HUES6 (cell line): Measurements from ENCODE around the gene SLC16A10.

ENCODE experiments used
- H3K27ac ChIP-seq: 2 replicates; pipeline ENCODE4 v1.7.0; 2013; ENCODE audit warnings: low read depth, mild to moderate bottlenecking, low read length, inconsistent platforms
- H3K27me3 ChIP-seq: 2 replicates; pipeline ENCODE4 v1.6.1; 2013; ENCODE audit warnings: low read length; ENCODE audit not compliant: control insufficient read depth, insufficient read depth
- H3K36me3 ChIP-seq: 2 replicates; pipeline ENCODE4 v1.6.1; 2013; ENCODE audit warnings: low read length; ENCODE audit not compliant: control insufficient read depth, insufficient read depth
- H3K4me1 ChIP-seq: 2 replicates; pipeline ENCODE4 v1.6.1; 2013; ENCODE audit warnings: low read length; ENCODE audit not compliant: control insufficient read depth, insufficient read depth
- H3K4me3 ChIP-seq: 2 replicates; pipeline ENCODE4 v1.5.1; 2013; ENCODE audit warnings: low read depth, low read length
- H3K9ac ChIP-seq: one replicate; pipeline ENCODE4 v1.6.1; 2013; ENCODE audit warnings: mild to moderate bottlenecking, low read length
- H3K9me3 ChIP-seq: 2 replicates; pipeline ENCODE4 v1.6.1; 2013; ENCODE audit warnings: low read depth, low read length; ENCODE audit not compliant: control insufficient read depth, insufficient read depth

Gene SLC16A10

DNA sequence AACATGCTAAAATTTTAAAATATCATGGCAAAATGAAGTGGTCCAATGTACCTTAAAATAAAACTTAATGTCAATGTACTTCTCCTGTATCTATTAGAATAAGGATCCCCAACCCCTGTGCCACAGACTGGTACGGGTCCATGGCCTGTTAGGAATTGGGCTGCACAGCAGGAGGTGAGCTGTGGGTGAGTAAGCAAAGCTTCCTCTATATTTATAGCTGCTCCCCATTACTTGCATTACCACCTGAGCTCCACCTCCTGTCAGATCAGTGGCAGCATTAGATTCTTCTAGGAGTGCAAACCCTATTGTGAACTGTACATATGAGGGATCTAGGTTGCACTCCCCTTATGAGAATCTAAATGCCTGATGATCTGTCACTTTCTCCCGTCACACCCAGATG lies 86.0 kb downstream of the SLC16A10 start:
- H3K36me3 ChIP-seq, result no peaks in the 10 kb centered on the region
- peaks cover 6% of the 10 kb centered on the region; the same call in 1 of the 2 replicates for H3K4me1 ChIP-seq
- no peak overlapping the region for H3K9ac ChIP-seq
- H3K27me3 ChIP-seq, result no peaks in the 10 kb centered on the region
- no peak overlapping the region for H3K4me3 ChIP-seq
- no peaks in the 10 kb centered on the region for H3K9me3 ChIP-seq
- H3K27ac ChIP-seq, result no peak overlapping the region

DNA sequence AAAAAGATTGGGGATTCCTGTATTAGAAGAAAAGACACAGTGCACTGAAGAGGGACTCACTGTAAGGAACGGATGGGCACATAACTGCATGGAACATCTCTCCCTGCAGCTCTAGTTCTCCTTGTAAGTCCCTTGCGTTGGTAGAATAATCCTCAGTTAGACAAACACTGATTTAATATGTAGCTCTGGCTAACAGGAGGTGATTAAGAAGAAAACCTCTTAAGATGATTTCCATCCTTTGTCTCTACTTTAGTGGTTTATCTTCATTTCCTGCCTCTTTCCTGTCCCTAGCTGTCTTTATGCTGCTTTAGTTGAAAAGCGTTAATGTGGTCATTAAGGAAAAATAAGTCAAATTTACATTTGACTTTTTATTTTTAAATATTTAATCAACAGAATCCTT lies 86.6 kb downstream of the SLC16A10 start:
- no peaks in the 10 kb centered on the region for H3K27me3 ChIP-seq
- H3K4me3 ChIP-seq, result no peak overlapping the region
- no peaks in the 10 kb centered on the region for H3K9me3 ChIP-seq
- peaks cover 6% of the 10 kb centered on the region; the same call in 1 of the 2 replicates for H3K4me1 ChIP-seq
- no peak overlapping the region for H3K27ac ChIP-seq
- no peak overlapping the region for H3K9ac ChIP-seq
- H3K36me3 ChIP-seq, result no peaks in the 10 kb centered on the region

- H3K36me3 ChIP-seq, result no peaks in the 10 kb centered on the region
- no peaks in the 10 kb centered on the region for H3K27me3 ChIP-seq
- H3K9ac ChIP-seq, result no peak overlapping the region
- no peak overlapping the region for H3K4me3 ChIP-seq
- peaks cover 6% of the 10 kb centered on the region; the same call in 1 of the 2 replicates for H3K4me1 ChIP-seq
- H3K9me3 ChIP-seq, result no peaks in the 10 kb centered on the region
- H3K27ac ChIP-seq, result no peak overlapping the region
Observed at GRCh38 chr6:111175109-111175508, 87.8 kb downstream of the SLC16A10 start.

DNA sequence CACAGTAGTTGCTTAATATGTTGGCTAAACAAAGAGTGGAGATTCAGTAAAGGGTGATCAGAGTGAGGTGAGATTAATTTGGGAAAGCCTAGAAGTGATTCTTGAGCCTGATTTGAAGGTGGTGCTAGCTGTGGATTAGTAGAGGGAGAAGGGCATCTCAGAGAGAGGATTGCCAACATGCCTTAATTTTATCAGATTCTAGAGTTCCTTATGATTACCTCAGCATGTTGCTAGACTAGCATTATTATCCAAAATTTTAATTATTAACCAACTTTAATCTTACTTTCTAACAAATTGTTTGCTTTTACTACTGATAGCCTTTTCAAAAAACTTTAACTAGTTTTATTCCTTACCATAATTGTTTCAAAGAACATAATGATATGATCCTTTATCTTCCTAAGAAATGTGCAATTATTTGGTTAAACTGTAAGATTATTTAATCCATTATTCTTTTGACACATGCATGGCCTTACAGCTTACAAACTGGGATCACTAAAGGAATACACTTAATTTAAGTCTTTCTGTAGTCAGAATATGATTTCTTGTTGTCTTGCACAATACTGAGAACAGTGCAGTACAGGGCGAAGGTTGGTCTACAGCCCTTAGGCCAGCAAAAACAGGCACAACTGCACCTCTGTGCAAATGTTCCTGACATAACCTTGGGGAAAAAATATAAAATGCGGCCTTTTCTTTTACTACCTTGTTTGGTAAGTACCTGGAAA lies 88.9 kb downstream of the SLC16A10 start:
- H3K4me3 ChIP-seq, result no peak overlapping the region
- peaks cover 6% of the 10 kb centered on the region; the same call in 1 of the 2 replicates for H3K4me1 ChIP-seq
- H3K27me3 ChIP-seq, result no peaks in the 10 kb centered on the region
- H3K9ac ChIP-seq, result no peak overlapping the region
- H3K27ac ChIP-seq, result no peak overlapping the region
- H3K9me3 ChIP-seq, result no peaks in the 10 kb centered on the region
- no peaks in the 10 kb centered on the region for H3K36me3 ChIP-seq

- H3K9ac ChIP-seq, result no peak overlapping the region
- H3K9me3 ChIP-seq, result no peaks in the 10 kb centered on the region
- H3K27me3 ChIP-seq, result no peaks in the 10 kb centered on the region
- no peaks in the 10 kb centered on the region for H3K36me3 ChIP-seq
- no peak overlapping the region for H3K4me3 ChIP-seq
- no peak overlapping the region for H3K27ac ChIP-seq
- H3K4me1 ChIP-seq, result peaks cover 6% of the 10 kb centered on the region; the same call in 1 of the 2 replicates
Observed at GRCh38 chr6:111176760-111177099, 89.4 kb downstream of the SLC16A10 start.

- H3K4me1 ChIP-seq, result peaks cover 6% of the 10 kb centered on the region; the same call in 1 of the 2 replicates
- H3K36me3 ChIP-seq, result no peaks in the 10 kb centered on the region
- no peak overlapping the region for H3K9ac ChIP-seq
- no peak overlapping the region for H3K27ac ChIP-seq
- H3K9me3 ChIP-seq, result no peaks in the 10 kb centered on the region
- no peaks in the 10 kb centered on the region for H3K27me3 ChIP-seq
- H3K4me3 ChIP-seq, result no peak overlapping the region
Observed at GRCh38 chr6:111177131-111177530, 89.8 kb downstream of the SLC16A10 start.

DNA sequence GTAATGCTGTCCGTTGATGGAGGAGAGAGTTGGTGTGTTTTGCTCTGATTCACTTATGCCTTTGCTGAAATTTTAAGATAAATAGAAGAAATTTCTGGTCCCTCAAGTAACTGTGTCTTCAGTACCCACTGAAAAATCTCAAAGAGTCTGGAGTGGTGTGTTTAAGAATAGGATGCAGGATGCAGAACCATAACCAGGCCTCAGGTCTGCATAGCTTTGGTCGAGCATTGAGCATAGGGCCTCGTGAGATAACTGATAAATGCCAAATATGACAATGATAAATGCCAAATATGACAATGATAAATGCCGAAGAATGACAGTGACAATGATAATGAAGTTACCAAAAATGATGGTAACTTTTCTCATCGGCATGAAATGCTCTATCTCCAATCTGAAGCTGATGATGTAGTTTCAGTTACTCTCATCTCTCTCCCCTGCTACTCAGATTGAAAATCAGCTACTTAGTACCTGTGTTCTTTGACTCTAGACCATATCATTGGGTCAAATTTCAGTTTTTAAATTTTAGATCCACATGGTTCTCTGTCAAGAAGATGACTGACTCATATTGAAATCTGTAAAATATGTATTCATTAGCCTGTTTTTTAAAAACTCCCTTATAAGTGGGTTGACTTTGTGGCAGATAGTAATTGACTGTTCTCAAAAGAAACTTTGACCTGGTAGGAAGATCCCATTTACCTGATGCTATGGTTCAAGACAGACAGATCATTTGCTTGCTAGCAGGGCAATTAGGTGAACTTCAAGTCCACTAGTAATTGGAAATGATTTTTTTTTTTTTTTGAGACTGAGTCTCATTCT lies 96.6 kb downstream of the SLC16A10 start:
- Histone ChIP-seq H3K36me3 (no peaks in the 10 kb centered on the region), H3K4me3 (no peak overlapping the region), H3K9ac (no peak overlapping the region), H3K27me3 (no peaks in the 10 kb centered on the region), H3K27ac (no peak overlapping the region), H3K4me1 (no peaks in the 10 kb centered on the region), H3K9me3 (no peaks in the 10 kb centered on the region)

DNA sequence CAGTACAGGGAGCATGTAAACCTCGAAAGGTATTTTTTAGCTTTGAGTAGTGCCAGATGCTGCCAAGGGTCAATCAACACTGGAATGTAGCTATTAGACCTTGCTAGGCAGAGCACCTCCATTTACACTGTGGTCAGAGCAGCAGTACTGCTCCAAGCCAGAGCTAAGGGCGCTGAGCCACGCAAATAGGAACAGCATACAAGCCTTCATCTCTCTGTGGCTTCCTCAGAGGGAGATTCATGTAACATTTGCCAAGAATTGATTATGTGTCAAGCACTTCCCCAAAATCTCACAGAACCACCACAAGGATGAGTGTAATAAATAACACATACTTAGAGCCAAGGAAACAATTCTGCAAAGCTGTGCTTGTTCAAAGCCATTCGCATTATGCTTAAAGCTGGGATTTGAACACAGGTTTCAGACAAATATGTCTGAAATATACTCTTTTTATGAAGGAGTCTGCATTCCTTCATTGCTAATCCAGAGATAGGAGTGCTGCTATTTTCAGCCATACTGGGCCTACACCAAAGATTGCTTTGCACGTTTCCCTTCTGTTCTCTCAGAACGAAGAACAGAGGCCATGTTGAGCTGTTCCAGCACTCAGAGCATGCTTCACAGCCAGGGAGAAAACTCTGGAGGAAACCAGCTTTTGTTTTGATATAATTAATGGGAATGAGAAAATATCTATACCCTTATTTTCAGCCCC lies 97.7 kb downstream of the SLC16A10 start:
- Histone ChIP-seq H3K27ac (no peak overlapping the region), H3K4me3 (no peak overlapping the region), H3K36me3 (no peaks in the 10 kb centered on the region), H3K9me3 (0 out of 2 replicates have a peak, but pooled peaks cover 4% of the 10 kb centered on the region), H3K4me1 (no peaks in the 10 kb centered on the region), H3K9ac (no peak overlapping the region), H3K27me3 (no peaks in the 10 kb centered on the region)

DNA sequence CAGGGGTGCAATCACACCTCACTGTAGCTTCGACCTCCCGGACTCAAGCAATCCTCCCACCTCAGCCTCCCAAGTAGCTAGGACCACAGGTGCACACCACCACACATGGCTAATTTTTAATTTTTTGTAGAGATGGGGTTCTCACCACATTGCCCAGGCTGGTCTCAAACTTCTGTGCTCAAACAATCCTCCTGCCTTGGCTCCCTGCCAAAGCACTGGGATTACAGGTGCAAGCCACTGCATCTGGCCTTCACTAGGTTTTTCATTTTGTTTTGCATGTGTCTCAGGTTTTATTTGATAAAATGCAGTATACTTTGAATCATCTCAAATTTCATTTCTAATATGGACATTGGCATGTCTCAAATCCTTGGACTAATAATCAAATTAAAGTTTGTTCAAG lies 98.7 kb downstream of the SLC16A10 start:
- Histone ChIP-seq H3K27me3 (no peaks in the 10 kb centered on the region), H3K9ac (no peak overlapping the region), H3K4me1 (no peaks in the 10 kb centered on the region), H3K9me3 (peaks cover 13% of the 10 kb centered on the region), H3K36me3 (no peaks in the 10 kb centered on the region), H3K4me3 (no peak overlapping the region), H3K27ac (no peak overlapping the region)

GRCh38 chr6:111187874-111188273 lies 100.6 kb downstream of the SLC16A10 start:
- Histone ChIP-seq H3K4me3 (no peak overlapping the region), H3K27me3 (no peaks in the 10 kb centered on the region), H3K9me3 (peaks cover 15% of the 10 kb centered on the region), H3K27ac (no peak overlapping the region), H3K9ac (no peak overlapping the region), H3K4me1 (no peaks in the 10 kb centered on the region), H3K36me3 (no peaks in the 10 kb centered on the region)
